ENCODE results near the gene AKR1B1.
A peak's percentile ranks its signal among the peaks of the same experiment; 100 is the strongest.

Gene AKR1B1

GRCh38 chr7:134419875-134420274, 39.0 kb downstream of the AKR1B1 start:
- H3K27ac ChIP-seq (ENCODE audit: extremely low read depth, low read depth, low read length) = no peak overlapping the region
- TF ChIP-seq ZNF23 (tag by site-specific recombination; IDR thresholded peaks at IDR 0.05; ENCODE audit: borderline replicate concordance) (no peak), HOXC10 (CRISPR knock-in tag; IDR thresholded peaks at IDR 0.05) (no peak), ZNF792 (tag by site-specific recombination; IDR thresholded peaks at IDR 0.05) (no peak), KLF1 (tag by site-specific recombination; IDR thresholded peaks at IDR 0.05) (peak; percentile 63; the same call in 1 of the 2 replicates), PRDM1 (tag by site-specific recombination; IDR thresholded peaks at IDR 0.05) (no peak), ZNF704 (tag by site-specific recombination; IDR thresholded peaks at IDR 0.05) (no peak), GLI4 (tag by site-specific recombination; IDR thresholded peaks at IDR 0.05) (no peak)
- TF ChIP-seq, protein P1, sequence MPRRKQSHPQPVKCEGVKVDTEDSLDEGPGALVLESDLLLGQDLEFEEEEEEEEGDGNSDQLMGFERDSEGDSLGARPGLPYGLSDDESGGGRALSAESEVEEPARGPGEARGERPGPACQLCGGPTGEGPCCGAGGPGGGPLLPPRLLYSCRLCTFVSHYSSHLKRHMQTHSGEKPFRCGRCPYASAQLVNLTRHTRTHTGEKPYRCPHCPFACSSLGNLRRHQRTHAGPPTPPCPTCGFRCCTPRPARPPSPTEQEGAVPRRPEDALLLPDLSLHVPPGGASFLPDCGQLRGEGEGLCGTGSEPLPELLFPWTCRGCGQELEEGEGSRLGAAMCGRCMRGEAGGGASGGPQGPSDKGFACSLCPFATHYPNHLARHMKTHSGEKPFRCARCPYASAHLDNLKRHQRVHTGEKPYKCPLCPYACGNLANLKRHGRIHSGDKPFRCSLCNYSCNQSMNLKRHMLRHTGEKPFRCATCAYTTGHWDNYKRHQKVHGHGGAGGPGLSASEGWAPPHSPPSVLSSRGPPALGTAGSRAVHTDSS (tag by site-specific recombination; IDR thresholded peaks at IDR 0.05) = no peak
- TF ChIP-seq, protein P2, sequence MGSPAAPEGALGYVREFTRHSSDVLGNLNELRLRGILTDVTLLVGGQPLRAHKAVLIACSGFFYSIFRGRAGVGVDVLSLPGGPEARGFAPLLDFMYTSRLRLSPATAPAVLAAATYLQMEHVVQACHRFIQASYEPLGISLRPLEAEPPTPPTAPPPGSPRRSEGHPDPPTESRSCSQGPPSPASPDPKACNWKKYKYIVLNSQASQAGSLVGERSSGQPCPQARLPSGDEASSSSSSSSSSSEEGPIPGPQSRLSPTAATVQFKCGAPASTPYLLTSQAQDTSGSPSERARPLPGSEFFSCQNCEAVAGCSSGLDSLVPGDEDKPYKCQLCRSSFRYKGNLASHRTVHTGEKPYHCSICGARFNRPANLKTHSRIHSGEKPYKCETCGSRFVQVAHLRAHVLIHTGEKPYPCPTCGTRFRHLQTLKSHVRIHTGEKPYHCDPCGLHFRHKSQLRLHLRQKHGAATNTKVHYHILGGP (tag by site-specific recombination; IDR thresholded peaks at IDR 0.05) = no peak
- ChIA-PET CTCF (interaction anchor here (0.6 to 3.3 kb wide), 15 partner anchors 10 to 677 kb away, joined by 3 to 17 read pairs (median 4); partner anchors contain the start of gene SLC35B4), POLR2A (no interaction called here)
- H3K4me1 ChIP-seq (ENCODE audit: control insufficient read depth, insufficient read depth, low read length) = no peaks in the 10 kb centered on the region
- H3K4me3 ChIP-seq (ENCODE audit: low read depth, low read length) = no peak overlapping the region
- H3K36me3 ChIP-seq (ENCODE audit: control insufficient read depth in 2 of 2, insufficient read depth in 1 of 2, low read length in 2 of 2) = no peaks in the 10 kb centered on the region
- H3K9me3 ChIP-seq (ENCODE audit: control insufficient read depth, insufficient read depth, low read depth, low read length) = no peaks in the 10 kb centered on the region

GRCh38 chr7:134419085-134419484, 39.8 kb downstream of the AKR1B1 start:
- no peak overlapping the region for H3K4me3 ChIP-seq (ENCODE audit: low read depth, low read length)
- H3K9me3 ChIP-seq (ENCODE audit: control insufficient read depth, insufficient read depth, low read depth, low read length) = no peaks in the 10 kb centered on the region
- ChIA-PET CTCF (no interaction called here), POLR2A (no interaction called here)
- no peaks in the 10 kb centered on the region for H3K4me1 ChIP-seq (ENCODE audit: control insufficient read depth, insufficient read depth, low read length)
- H3K36me3 ChIP-seq (ENCODE audit: control insufficient read depth in 2 of 2, insufficient read depth in 1 of 2, low read length in 2 of 2) = no peaks in the 10 kb centered on the region
- H3K27ac ChIP-seq (ENCODE audit: extremely low read depth, low read depth, low read length) = no peak overlapping the region
- peak; percentile 85 for TF ChIP-seq EGR2 (tag by site-specific recombination; IDR thresholded peaks at IDR 0.05; ENCODE audit: low read depth)
- no peak for TF ChIP-seq ZNF211 (tag by site-specific recombination; IDR thresholded peaks at IDR 0.05; ENCODE audit: low read depth)
- peak; percentile 87 for TF ChIP-seq ZFHX2 (tag by site-specific recombination; conservative IDR thresholded peaks at IDR 0.05)
- TF ChIP-seq WT1 (tag by site-specific recombination; IDR thresholded peaks at IDR 0.05) = no peak

GRCh38 chr7:134415700-134416099, 43.2 kb downstream of the AKR1B1 start:
- POLR2A ChIA-PET = no interaction called here
- CTCF ChIA-PET = interaction anchor here (0.6 to 1.2 kb wide), 3 partner anchors 17 to 395 kb away, joined by 3 to 4 read pairs (median 3); no protein-coding TSS in a partner anchor

More at GRCh38 chr7:134415700-134416099, 43.2 kb downstream of the AKR1B1 start:
- no peaks in the 10 kb centered on the region for H3K36me3 ChIP-seq (ENCODE audit: control insufficient read depth in 2 of 2, insufficient read depth in 1 of 2, low read length in 2 of 2)
- TF ChIP-seq, protein P3, sequence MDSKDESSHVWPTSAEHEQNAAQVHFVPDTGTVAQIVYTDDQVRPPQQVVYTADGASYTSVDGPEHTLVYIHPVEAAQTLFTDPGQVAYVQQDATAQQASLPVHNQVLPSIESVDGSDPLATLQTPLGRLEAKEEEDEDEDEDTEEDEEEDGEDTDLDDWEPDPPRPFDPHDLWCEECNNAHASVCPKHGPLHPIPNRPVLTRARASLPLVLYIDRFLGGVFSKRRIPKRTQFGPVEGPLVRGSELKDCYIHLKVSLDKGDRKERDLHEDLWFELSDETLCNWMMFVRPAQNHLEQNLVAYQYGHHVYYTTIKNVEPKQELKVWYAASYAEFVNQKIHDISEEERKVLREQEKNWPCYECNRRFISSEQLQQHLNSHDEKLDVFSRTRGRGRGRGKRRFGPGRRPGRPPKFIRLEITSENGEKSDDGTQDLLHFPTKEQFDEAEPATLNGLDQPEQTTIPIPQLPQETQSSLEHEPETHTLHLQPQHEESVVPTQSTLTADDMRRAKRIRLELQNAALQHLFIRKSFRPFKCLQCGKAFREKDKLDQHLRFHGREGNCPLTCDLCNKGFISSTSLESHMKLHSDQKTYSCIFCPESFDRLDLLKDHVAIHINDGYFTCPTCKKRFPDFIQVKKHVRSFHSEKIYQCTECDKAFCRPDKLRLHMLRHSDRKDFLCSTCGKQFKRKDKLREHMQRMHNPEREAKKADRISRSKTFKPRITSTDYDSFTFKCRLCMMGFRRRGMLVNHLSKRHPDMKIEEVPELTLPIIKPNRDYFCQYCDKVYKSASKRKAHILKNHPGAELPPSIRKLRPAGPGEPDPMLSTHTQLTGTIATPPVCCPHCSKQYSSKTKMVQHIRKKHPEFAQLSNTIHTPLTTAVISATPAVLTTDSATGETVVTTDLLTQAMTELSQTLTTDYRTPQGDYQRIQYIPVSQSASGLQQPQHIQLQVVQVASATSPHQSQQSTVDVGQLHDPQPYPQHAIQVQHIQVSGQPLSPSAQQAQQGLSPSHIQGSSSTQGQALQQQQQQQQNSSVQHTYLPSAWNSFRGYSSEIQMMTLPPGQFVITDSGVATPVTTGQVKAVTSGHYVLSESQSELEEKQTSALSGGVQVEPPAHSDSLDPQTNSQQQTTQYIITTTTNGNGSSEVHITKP (tag by site-specific recombination; IDR thresholded peaks at IDR 0.05) = no peak
- no peak for TF ChIP-seq ZNF76 (tag by site-specific recombination; IDR thresholded peaks at IDR 0.05; ENCODE audit: borderline replicate concordance, low read depth)
- TF ChIP-seq ZNF843 (tag by site-specific recombination; IDR thresholded peaks at IDR 0.05) = no peak
- H3K27ac ChIP-seq (ENCODE audit: extremely low read depth, low read depth, low read length) = no peak overlapping the region
- no peaks in the 10 kb centered on the region for H3K4me1 ChIP-seq (ENCODE audit: control insufficient read depth, insufficient read depth, low read length)
- no peak overlapping the region for H3K4me3 ChIP-seq (ENCODE audit: low read depth, low read length)
- no peaks in the 10 kb centered on the region for H3K9me3 ChIP-seq (ENCODE audit: control insufficient read depth, insufficient read depth, low read depth, low read length)
